Measurements from ENCODE around the gene KIAA1217.
A peak's percentile ranks its signal among the peaks of the same experiment; 100 is the strongest.

The KIAA1217 gene

GRCh38 chr10:24556750-24557742, 348.1 kb downstream of the KIAA1217 start:
- peak; percentile 83 for FAIRE-seq

GRCh38 chr10:24561453-24561852, 352.5 kb downstream of the KIAA1217 start:
- no peak for FAIRE-seq

- FAIRE-seq, result no peak
These were observed 359.1 kb downstream of the KIAA1217 start for GRCh38 chr10:24568042-24568441.

- FAIRE-seq, result no peak
These were observed 360.4 kb downstream of the KIAA1217 start for GRCh38 chr10:24569330-24569796.

- no peak for FAIRE-seq
These were observed 361.1 kb downstream of the KIAA1217 start for GRCh38 chr10:24569828-24570657.

GRCh38 chr10:24570658-24571426, 361.9 kb downstream of the KIAA1217 start:
- FAIRE-seq, result no peak

- FAIRE-seq, result no peak
These were observed 363.0 kb downstream of the KIAA1217 start for GRCh38 chr10:24571870-24572450.

GRCh38 chr10:24574161-24574560, 365.2 kb downstream of the KIAA1217 start:
- FAIRE-seq, result no peak

GRCh38 chr10:24574578-24575155, 365.7 kb downstream of the KIAA1217 start:
- no peak for FAIRE-seq

GRCh38 chr10:24575481-24576002, 366.6 kb downstream of the KIAA1217 start:
- FAIRE-seq, result no peak

GRCh38 chr10:24579448-24579847, 370.5 kb downstream of the KIAA1217 start:
- FAIRE-seq, result no peak

GRCh38 chr10:24579906-24580305, 371.0 kb downstream of the KIAA1217 start:
- FAIRE-seq, result no peak

- FAIRE-seq, result no peak
These were observed 380.3 kb downstream of the KIAA1217 start for GRCh38 chr10:24589265-24589664.

GRCh38 chr10:24590697-24591457, 381.9 kb downstream of the KIAA1217 start:
- FAIRE-seq, result no peak

- FAIRE-seq, result no peak
These were observed 387.4 kb downstream of the KIAA1217 start for GRCh38 chr10:24596217-24596930.

GRCh38 chr10:24597426-24597825, 388.5 kb downstream of the KIAA1217 start:
- FAIRE-seq, result no peak
